Neural crest cell (in vitro differentiated cells): ENCODE measurements around the gene MAP3K13. TPM values are rescaled to one million over a fixed set of nuclear protein-coding genes. Genes with fewer than 3 reads are reported as not detected.

Source experiments
- DNase-seq: peaks from one replicate; pipeline ENCODE4 v3.0.0; 2021; ENCODE audit warnings: low read depth, mixed read lengths, low spot score
- H3K27ac Mint-ChIP-seq: one replicate; pipeline ENCODE4 v1.8.0; 2021; ENCODE audit warnings: mild to moderate bottlenecking, mixed read lengths; ENCODE audit not compliant: unreplicated experiment
- H3K27me3 Mint-ChIP-seq: 2 replicates; pipeline ENCODE4 v1.8.0; 2021; ENCODE audit warnings: low read depth, mild to moderate bottlenecking, mixed read lengths
- H3K36me3 Mint-ChIP-seq: 2 replicates; pipeline ENCODE4 v1.8.0; 2021; ENCODE audit warnings: low read depth, mild to moderate bottlenecking, mixed read lengths
- H3K4me1 Mint-ChIP-seq: 2 replicates; pipeline ENCODE4 v1.8.0; 2021; ENCODE audit warnings: mixed read lengths
- H3K4me3 Mint-ChIP-seq: one replicate; pipeline ENCODE4 v1.8.0; 2021; ENCODE audit warnings: mild to moderate bottlenecking, mixed read lengths
- H3K9me3 Mint-ChIP-seq: 2 replicates; pipeline ENCODE4 v1.8.0; 2021; ENCODE audit warnings: mixed read lengths
- total RNA-seq: library from RNA; stranded (reverse); gene quantifications from 2 replicates; pipeline ENCODE4 v1.2.1, GENCODE V29; 2021
- TF ChIP-seq, protein P1 (sequence below): fragments of 200-600 bp; sonication (generic); conservative IDR thresholded peaks from 2 replicates; pipeline ENCODE4 v1.5.0; 2021; ENCODE audit warnings: antibody characterized with exemption, mild to moderate bottlenecking

MAP3K13 gene
- total RNA-seq, 1 donor from 2014 or later: 18.8 TPM

DNA sequence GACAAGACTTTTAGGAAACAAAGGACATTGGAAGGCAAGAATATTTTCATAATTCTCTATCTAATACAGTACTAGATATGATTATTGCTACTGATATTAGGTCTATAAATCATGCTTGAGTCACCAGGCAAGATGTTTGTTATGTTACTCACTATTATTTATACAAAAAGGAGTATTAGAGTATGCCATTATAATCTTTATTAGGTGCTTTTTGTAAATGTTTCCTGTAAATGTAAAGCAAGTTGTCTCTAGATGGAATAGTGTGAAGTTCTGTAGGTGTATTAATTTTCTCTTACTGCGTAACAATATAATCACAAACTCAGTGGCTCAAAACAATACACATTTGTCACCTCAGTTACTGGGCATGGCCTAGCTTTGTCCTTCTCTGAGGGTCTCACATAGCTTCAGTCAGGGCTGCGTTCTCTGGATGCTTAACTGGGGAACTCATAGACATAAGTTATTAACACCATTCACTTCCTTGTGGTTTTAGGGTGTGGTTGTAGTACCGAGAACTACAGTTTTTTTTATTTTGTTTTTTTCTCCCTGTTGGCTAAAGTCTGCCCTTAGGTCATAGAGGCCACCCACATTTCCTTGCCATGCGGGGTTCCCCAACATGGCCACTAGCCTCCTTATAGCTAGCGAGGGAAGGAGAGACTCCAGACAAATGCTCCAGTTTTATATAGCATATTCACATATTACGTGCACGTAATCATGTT lies 20.3 kb upstream of the MAP3K13 start:
- H3K36me3 Mint-ChIP-seq: no peaks in the 10 kb centered on the region
- H3K4me3 Mint-ChIP-seq: no peak overlapping the region
- TF ChIP-seq, protein P1, sequence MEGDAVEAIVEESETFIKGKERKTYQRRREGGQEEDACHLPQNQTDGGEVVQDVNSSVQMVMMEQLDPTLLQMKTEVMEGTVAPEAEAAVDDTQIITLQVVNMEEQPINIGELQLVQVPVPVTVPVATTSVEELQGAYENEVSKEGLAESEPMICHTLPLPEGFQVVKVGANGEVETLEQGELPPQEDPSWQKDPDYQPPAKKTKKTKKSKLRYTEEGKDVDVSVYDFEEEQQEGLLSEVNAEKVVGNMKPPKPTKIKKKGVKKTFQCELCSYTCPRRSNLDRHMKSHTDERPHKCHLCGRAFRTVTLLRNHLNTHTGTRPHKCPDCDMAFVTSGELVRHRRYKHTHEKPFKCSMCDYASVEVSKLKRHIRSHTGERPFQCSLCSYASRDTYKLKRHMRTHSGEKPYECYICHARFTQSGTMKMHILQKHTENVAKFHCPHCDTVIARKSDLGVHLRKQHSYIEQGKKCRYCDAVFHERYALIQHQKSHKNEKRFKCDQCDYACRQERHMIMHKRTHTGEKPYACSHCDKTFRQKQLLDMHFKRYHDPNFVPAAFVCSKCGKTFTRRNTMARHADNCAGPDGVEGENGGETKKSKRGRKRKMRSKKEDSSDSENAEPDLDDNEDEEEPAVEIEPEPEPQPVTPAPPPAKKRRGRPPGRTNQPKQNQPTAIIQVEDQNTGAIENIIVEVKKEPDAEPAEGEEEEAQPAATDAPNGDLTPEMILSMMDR: no peak
- no peaks in the 10 kb centered on the region for H3K4me1 Mint-ChIP-seq
- H3K27me3 Mint-ChIP-seq: no peaks in the 10 kb centered on the region
- no peak overlapping the region for H3K27ac Mint-ChIP-seq
- H3K9me3 Mint-ChIP-seq: no peaks in the 10 kb centered on the region
- DNase-seq: no peak

- Mint-ChIP-seq H3K27ac (no peak overlapping the region), H3K27me3 (peaks cover 3% of the 10 kb centered on the region), H3K4me3 (no peak overlapping the region), H3K9me3 (peaks cover 2% of the 10 kb centered on the region), H3K4me1 (no peaks in the 10 kb centered on the region), H3K36me3 (no peaks in the 10 kb centered on the region)
- TF ChIP-seq, protein P1: no peak
- DNase-seq: no peak
These were observed 15.5 kb upstream of the MAP3K13 start for GRCh38 chr3:185347399-185347798.

- Mint-ChIP-seq H3K4me3 (no peak overlapping the region), H3K4me1 (no peaks in the 10 kb centered on the region), H3K27me3 (peaks cover 3% of the 10 kb centered on the region), H3K27ac (no peak overlapping the region), H3K36me3 (no peaks in the 10 kb centered on the region), H3K9me3 (peaks cover 2% of the 10 kb centered on the region)
- TF ChIP-seq, protein P1: no peak
- no peak for DNase-seq
These were observed 12.1 kb upstream of the MAP3K13 start for GRCh38 chr3:185350841-185351240.

DNA sequence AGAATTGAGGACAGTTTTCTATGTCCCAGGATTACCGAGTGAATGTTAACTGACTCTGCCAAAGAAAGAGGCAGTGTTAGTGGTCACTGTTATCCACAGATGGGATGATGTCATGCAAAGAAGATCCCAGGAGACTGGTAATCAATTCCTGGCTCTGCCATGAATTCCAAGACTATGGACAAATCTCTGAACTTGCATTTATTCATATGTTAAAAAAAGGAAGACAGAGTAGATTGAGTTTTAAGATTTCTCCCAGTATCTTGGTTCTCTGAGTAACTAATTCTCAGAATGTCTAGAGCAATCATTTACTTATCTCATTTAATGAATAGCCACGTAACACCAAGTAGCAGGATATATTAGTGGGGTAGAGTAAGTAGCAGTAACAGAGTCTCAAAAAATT lies 11.5 kb upstream of the MAP3K13 start:
- no peaks in the 10 kb centered on the region for H3K4me1 Mint-ChIP-seq
- H3K27ac Mint-ChIP-seq: no peak overlapping the region
- TF ChIP-seq, protein P1: no peak
- peaks cover 4% of the 10 kb centered on the region for H3K27me3 Mint-ChIP-seq
- H3K9me3 Mint-ChIP-seq: peaks cover 2% of the 10 kb centered on the region
- DNase-seq: no peak
- no peak overlapping the region for H3K4me3 Mint-ChIP-seq
- no peaks in the 10 kb centered on the region for H3K36me3 Mint-ChIP-seq

GRCh38 chr3:185353225-185353624 lies 9.7 kb upstream of the MAP3K13 start:
- Mint-ChIP-seq H3K9me3 (peaks cover 2% of the 10 kb centered on the region), H3K27me3 (peaks cover 12% of the 10 kb centered on the region), H3K4me3 (no peak overlapping the region), H3K27ac (no peak overlapping the region), H3K36me3 (no peaks in the 10 kb centered on the region), H3K4me1 (no peaks in the 10 kb centered on the region)
- TF ChIP-seq, protein P1: no peak
- DNase-seq: no peak
